BLaER1 treated with 17β-estradiol and CSF1 and Interleukin-3, amounts not matched to agents 10 nM and 100 nM (cell line): ENCODE results near the gene APP.

Experiments
- H3K27ac ChIP-seq, 11 experiments: shearing (Covaris generic); formaldehyde crosslinking; 2 replicates each; pipeline ENCODE4 v1.8.1; 2022
- H3K27me3 ChIP-seq, 11 experiments: shearing (Covaris generic); formaldehyde crosslinking; 2 replicates each; pipeline ENCODE4 v1.8.1; 2022
- H3K36me3 ChIP-seq, 11 experiments: shearing (Covaris generic); formaldehyde crosslinking; 2 replicates each; pipeline ENCODE4 v1.8.1; 2022
- H3K4me1 ChIP-seq, 10 experiments: shearing (Covaris generic); formaldehyde crosslinking; 2 replicates each; pipeline ENCODE4 v1.8.1; 2022
- H3K4me2 ChIP-seq, 11 experiments: shearing (Covaris generic); formaldehyde crosslinking; 2 replicates each; pipeline ENCODE4 v1.8.1; 2022
- H3K4me3 ChIP-seq, 10 experiments: shearing (Covaris generic); formaldehyde crosslinking; 2 replicates each; pipeline ENCODE4 v1.8.1; 2022
- H3K9ac ChIP-seq, 11 experiments: shearing (Covaris generic); formaldehyde crosslinking; 2 replicates each; pipeline ENCODE4 v1.8.1; 2022
- H3K9me3 ChIP-seq, 11 experiments: shearing (Covaris generic); formaldehyde crosslinking; replicated peaks in 1 of 11; 2 replicates each; pipeline ENCODE4 v1.8.1; 2022
- H4K20me1 ChIP-seq, 11 experiments: shearing (Covaris generic); formaldehyde crosslinking; 2 replicates each; pipeline ENCODE4 v1.8.1; 2022
- Cebpa-rat ChIP-seq, 11 experiments: shearing (Covaris generic); IDR thresholded peaks; 2 replicates each; pipeline ENCODE4 v1.8.1; 2022

Gene APP

GRCh38 chr21:26098772-26099397 lies 71.7 kb downstream of the APP start:
- TF ChIP-seq Cebpa-rat (IDR thresholded peaks at IDR 0.05) = no peak
- Histone ChIP-seq H3K27ac (no peak overlapping the region), H4K20me1 (peaks cover 5 to 87% (median 52%) of the 10 kb centered on the region in 11 experiments; a peak in 18 of 22 replicates), H3K4me3 (no peak overlapping the region), H3K9me3 (peaks cover 4 to 15% (median 10%) of the 10 kb centered on the region in 11 experiments; a peak in 20 of 22 replicates), H3K36me3 (peaks cover 9 to 55% (median 28%) of the 10 kb centered on the region in 11 experiments), H3K4me1 (peaks cover 0 to 7% (median 0%) of the 10 kb centered on the region in 10 experiments; a peak in 4 of 20 replicates), H3K9ac (no peak overlapping the region), H3K27me3 (no peaks in the 10 kb centered on the region), H3K4me2 (no peak overlapping the region)

- H4K20me1 ChIP-seq = peaks cover 5 to 87% (median 56%) of the 10 kb centered on the region in 11 experiments; a peak in 18 of 22 replicates
- H3K9ac ChIP-seq = no peak overlapping the region
- H3K27me3 ChIP-seq = no peaks in the 10 kb centered on the region
- H3K4me2 ChIP-seq = no peak overlapping the region
- TF ChIP-seq Cebpa-rat (IDR thresholded peaks at IDR 0.05) = no peak
- peaks cover 0 to 7% (median 0%) of the 10 kb centered on the region in 10 experiments; a peak in 4 of 20 replicates for H3K4me1 ChIP-seq
- H3K9me3 ChIP-seq = peaks cover 0 to 6% (median 0%) of the 10 kb centered on the region in 11 experiments; a peak in 2 of 22 replicates
- H3K4me3 ChIP-seq = no peak overlapping the region
- H3K27ac ChIP-seq = no peak overlapping the region
- peaks cover 0 to 49% (median 27%) of the 10 kb centered on the region in 11 experiments; a peak in 15 of 22 replicates for H3K36me3 ChIP-seq
Measured at GRCh38 chr21:26097475-26097874, 73.1 kb downstream of the APP start.

- Histone ChIP-seq H3K4me1 (peaks cover 0 to 7% (median 0%) of the 10 kb centered on the region in 10 experiments; a peak in 4 of 20 replicates), H4K20me1 (peaks cover 5 to 94% (median 62%) of the 10 kb centered on the region in 11 experiments; a peak in 18 of 22 replicates), H3K4me3 (no peak overlapping the region), H3K4me2 (no peak overlapping the region), H3K9ac (no peak overlapping the region), H3K36me3 (peaks cover 0 to 50% (median 26%) of the 10 kb centered on the region in 11 experiments; a peak in 14 of 22 replicates), H3K27me3 (no peaks in the 10 kb centered on the region), H3K9me3 (peaks cover 0 to 6% (median 0%) of the 10 kb centered on the region in 11 experiments; a peak in 1 of 22 replicates), H3K27ac (no peak overlapping the region)
- TF ChIP-seq Cebpa-rat (IDR thresholded peaks at IDR 0.05) = no peak
Measured at GRCh38 chr21:26096494-26097371, 73.8 kb downstream of the APP start.

GRCh38 chr21:26095131-26095530 lies 75.4 kb downstream of the APP start:
- Histone ChIP-seq H3K4me3 (no peak overlapping the region), H3K4me2 (no peak overlapping the region; a peak in 1 of 22 replicates), H3K4me1 (peaks cover 0 to 7% (median 0%) of the 10 kb centered on the region in 10 experiments; a peak in 4 of 20 replicates), H4K20me1 (peaks cover 0 to 95% (median 65%) of the 10 kb centered on the region in 11 experiments; a peak in 19 of 22 replicates), H3K27ac (no peak overlapping the region), H3K36me3 (peaks cover 1 to 57% (median 26%) of the 10 kb centered on the region in 11 experiments; a peak in 21 of 22 replicates), H3K9me3 (peaks cover 0 to 6% (median 0%) of the 10 kb centered on the region in 11 experiments; a peak in 1 of 22 replicates), H3K9ac (no peak overlapping the region), H3K27me3 (no peaks in the 10 kb centered on the region)
- no peak for TF ChIP-seq Cebpa-rat (IDR thresholded peaks at IDR 0.05)

GRCh38 chr21:26093122-26093521 lies 77.4 kb downstream of the APP start:
- Histone ChIP-seq H3K4me3 (no peak overlapping the region), H3K4me2 (no peak overlapping the region), H3K9me3 (peaks cover 0 to 6% (median 0%) of the 10 kb centered on the region in 11 experiments; a peak in 1 of 22 replicates), H3K9ac (no peak overlapping the region), H3K4me1 (peaks cover 0 to 7% (median 0%) of the 10 kb centered on the region in 10 experiments; a peak in 4 of 20 replicates), H3K36me3 (peaks cover 21 to 77% (median 46%) of the 10 kb centered on the region in 11 experiments), H4K20me1 (peaks cover 0 to 90% (median 50%) of the 10 kb centered on the region in 11 experiments; a peak in 18 of 22 replicates), H3K27me3 (no peaks in the 10 kb centered on the region), H3K27ac (no peak overlapping the region)
- no peak for TF ChIP-seq Cebpa-rat (IDR thresholded peaks at IDR 0.05)

- Histone ChIP-seq H3K27me3 (no peaks in the 10 kb centered on the region), H3K36me3 (peaks cover 36 to 80% (median 58%) of the 10 kb centered on the region in 11 experiments), H3K27ac (no peak overlapping the region), H4K20me1 (peaks cover 0 to 90% (median 42%) of the 10 kb centered on the region in 11 experiments; a peak in 18 of 22 replicates), H3K4me1 (peaks cover 0 to 7% (median 0%) of the 10 kb centered on the region in 10 experiments; a peak in 4 of 20 replicates), H3K4me2 (no peak overlapping the region), H3K9ac (no peak overlapping the region), H3K9me3 (peaks cover 0 to 9% (median 0%) of the 10 kb centered on the region in 11 experiments; a peak in 2 of 22 replicates), H3K4me3 (no peak overlapping the region)
- TF ChIP-seq Cebpa-rat (IDR thresholded peaks at IDR 0.05) = no peak
Measured at GRCh38 chr21:26091480-26092018, 79.0 kb downstream of the APP start.

GRCh38 chr21:26089730-26090129 lies 80.8 kb downstream of the APP start:
- Histone ChIP-seq H3K36me3 (peaks cover 52 to 87% (median 66%) of the 10 kb centered on the region in 11 experiments), H3K27ac (no peak overlapping the region), H3K4me2 (no peak overlapping the region), H3K9me3 (peaks cover 0 to 13% (median 6%) of the 10 kb centered on the region in 11 experiments; a peak in 14 of 22 replicates), H3K4me3 (no peak overlapping the region), H3K27me3 (no peaks in the 10 kb centered on the region), H3K4me1 (peaks cover 0 to under 1% (median 0%) of the 10 kb centered on the region in 10 experiments; a peak in 2 of 20 replicates), H3K9ac (no peak overlapping the region), H4K20me1 (peaks cover 0 to 73% (median 25%) of the 10 kb centered on the region in 11 experiments; a peak in 15 of 22 replicates)
- TF ChIP-seq Cebpa-rat (IDR thresholded peaks at IDR 0.05) = no peak

GRCh38 chr21:26087223-26087918 lies 83.2 kb downstream of the APP start:
- H3K9ac ChIP-seq = no peak overlapping the region
- no peak overlapping the region for H3K27ac ChIP-seq
- no peak overlapping the region for H3K4me2 ChIP-seq
- H3K27me3 ChIP-seq = no peaks in the 10 kb centered on the region
- H4K20me1 ChIP-seq = peaks cover 0 to 68% (median 21%) of the 10 kb centered on the region in 11 experiments; a peak in 14 of 22 replicates
- H3K9me3 ChIP-seq = peaks cover 0 to 23% (median 13%) of the 10 kb centered on the region in 11 experiments; a peak in 14 of 22 replicates
- TF ChIP-seq Cebpa-rat (IDR thresholded peaks at IDR 0.05) = no peak
- no peaks in the 10 kb centered on the region for H3K4me1 ChIP-seq
- H3K4me3 ChIP-seq = no peak overlapping the region
- H3K36me3 ChIP-seq = peaks cover 52 to 83% (median 73%) of the 10 kb centered on the region in 11 experiments
